Measurements from ENCODE around the gene DBNDD1.
A peak's percentile ranks its signal among the peaks of the same experiment; 100 is the strongest.

The DBNDD1 gene

GRCh38 chr16:90023078-90023447 is 3.8 kb upstream of the DBNDD1 start:
- H3K4me1 Mint-ChIP-seq = peaks cover 13% of the 10 kb centered on the region
- no peaks in the 10 kb centered on the region for H3K36me3 Mint-ChIP-seq
- peaks cover 17% of the 10 kb centered on the region for H3K27me3 Mint-ChIP-seq
- ATAC-seq = no peak
- peak overlapping the region; percentile 73 for H3K4me3 Mint-ChIP-seq
- no peak overlapping the region for H3K27ac Mint-ChIP-seq
- H3K9me3 Mint-ChIP-seq = no peaks in the 10 kb centered on the region

- Mint-ChIP-seq H3K4me1 (peaks cover 13% of the 10 kb centered on the region), H3K27me3 (peaks cover 17% of the 10 kb centered on the region), H3K9me3 (no peaks in the 10 kb centered on the region), H3K27ac (peak overlapping the region; percentile 51), H3K4me3 (peak overlapping the region; percentile 73), H3K36me3 (no peaks in the 10 kb centered on the region)
- peak; percentile 82 for ATAC-seq
Measured at GRCh38 chr16:90022209-90023077, 3.2 kb upstream of the DBNDD1 start.

- Mint-ChIP-seq H3K9me3 (no peaks in the 10 kb centered on the region), H3K4me1 (peaks cover 13% of the 10 kb centered on the region), H3K27me3 (peaks cover 29% of the 10 kb centered on the region), H3K27ac (no peak overlapping the region), H3K4me3 (no peak overlapping the region), H3K36me3 (no peaks in the 10 kb centered on the region)
- no peak for ATAC-seq
Measured at GRCh38 chr16:90020838-90021382, 1.7 kb upstream of the DBNDD1 start.

GRCh38 chr16:90020260-90020837 is 1.1 kb upstream of the DBNDD1 start:
- Mint-ChIP-seq H3K27ac (peak overlapping the region; percentile 48), H3K4me1 (peaks cover 13% of the 10 kb centered on the region), H3K27me3 (peaks cover 35% of the 10 kb centered on the region), H3K4me3 (peak overlapping the region; percentile 54), H3K36me3 (no peaks in the 10 kb centered on the region), H3K9me3 (no peaks in the 10 kb centered on the region)
- ATAC-seq = no peak

GRCh38 chr16:90019543-90020259 is 445 bp upstream of the DBNDD1 start:
- Mint-ChIP-seq H3K9me3 (no peaks in the 10 kb centered on the region), H3K27me3 (peaks cover 37% of the 10 kb centered on the region), H3K4me1 (peaks cover 13% of the 10 kb centered on the region), H3K36me3 (no peaks in the 10 kb centered on the region), H3K27ac (peak overlapping the region; percentile 48), H3K4me3 (peak overlapping the region; percentile 75)
- ATAC-seq = peak; percentile 61

- peaks cover 43% of the 10 kb centered on the region for H3K27me3 Mint-ChIP-seq
- H3K4me1 Mint-ChIP-seq = peaks cover 19% of the 10 kb centered on the region
- H3K9me3 Mint-ChIP-seq = no peaks in the 10 kb centered on the region
- peak overlapping the region; percentile 68 for H3K4me3 Mint-ChIP-seq
- no peaks in the 10 kb centered on the region for H3K36me3 Mint-ChIP-seq
- no peak for ATAC-seq
- H3K27ac Mint-ChIP-seq = no peak overlapping the region
Measured at GRCh38 chr16:90018297-90018651, 982 bp downstream of the DBNDD1 start.

- H3K27me3 Mint-ChIP-seq = peaks cover 55% of the 10 kb centered on the region
- no peak overlapping the region for H3K4me3 Mint-ChIP-seq
- no peaks in the 10 kb centered on the region for H3K36me3 Mint-ChIP-seq
- H3K27ac Mint-ChIP-seq = no peak overlapping the region
- no peaks in the 10 kb centered on the region for H3K9me3 Mint-ChIP-seq
- no peak for ATAC-seq
- peaks cover 25% of the 10 kb centered on the region for H3K4me1 Mint-ChIP-seq
Measured at GRCh38 chr16:90016339-90016950, 2.8 kb downstream of the DBNDD1 start.

- H3K4me3 Mint-ChIP-seq = no peak overlapping the region
- no peak for ATAC-seq
- peaks cover 55% of the 10 kb centered on the region for H3K27me3 Mint-ChIP-seq
- H3K9me3 Mint-ChIP-seq = no peaks in the 10 kb centered on the region
- H3K4me1 Mint-ChIP-seq = peaks cover 29% of the 10 kb centered on the region
- no peak overlapping the region for H3K27ac Mint-ChIP-seq
- H3K36me3 Mint-ChIP-seq = no peaks in the 10 kb centered on the region
Measured at GRCh38 chr16:90015586-90016338, 3.5 kb downstream of the DBNDD1 start.

- Mint-ChIP-seq H3K4me3 (no peak overlapping the region), H3K36me3 (no peaks in the 10 kb centered on the region), H3K9me3 (no peaks in the 10 kb centered on the region), H3K27ac (peak overlapping the region; percentile 55), H3K27me3 (peaks cover 39% of the 10 kb centered on the region), H3K4me1 (peaks cover 48% of the 10 kb centered on the region)
- ATAC-seq = peak; percentile 72
Measured at GRCh38 chr16:90012991-90013745, 6.1 kb downstream of the DBNDD1 start.

GRCh38 chr16:90011908-90012501 is 7.3 kb downstream of the DBNDD1 start:
- Mint-ChIP-seq H3K36me3 (no peaks in the 10 kb centered on the region), H3K27ac (no peak overlapping the region), H3K9me3 (no peaks in the 10 kb centered on the region), H3K4me3 (no peak overlapping the region), H3K4me1 (peaks cover 57% of the 10 kb centered on the region), H3K27me3 (peaks cover 36% of the 10 kb centered on the region)
- ATAC-seq = no peak

GRCh38 chr16:90011508-90011819 is 7.8 kb downstream of the DBNDD1 start:
- ATAC-seq = no peak
- H3K9me3 Mint-ChIP-seq = no peaks in the 10 kb centered on the region
- peaks cover 57% of the 10 kb centered on the region for H3K4me1 Mint-ChIP-seq
- H3K4me3 Mint-ChIP-seq = no peak overlapping the region
- H3K36me3 Mint-ChIP-seq = no peaks in the 10 kb centered on the region
- H3K27ac Mint-ChIP-seq = no peak overlapping the region
- H3K27me3 Mint-ChIP-seq = peaks cover 30% of the 10 kb centered on the region

- Mint-ChIP-seq H3K27me3 (peaks cover 25% of the 10 kb centered on the region), H3K27ac (no peak overlapping the region), H3K9me3 (no peaks in the 10 kb centered on the region), H3K4me3 (no peak overlapping the region), H3K4me1 (peaks cover 61% of the 10 kb centered on the region), H3K36me3 (no peaks in the 10 kb centered on the region)
- no peak for ATAC-seq
Measured at GRCh38 chr16:90010676-90011507, 8.4 kb downstream of the DBNDD1 start.

Data from stimulated activated memory B cell treated with anti-CD40 and anti-IgM and Interleukin-4, amounts not matched to agents 10 μg/mL and 1 μg/mL and 100 μg/mL, for 72 hours (primary cell).